ENCODE data around the gene BNIPL.

The BNIPL gene

GRCh38 chr1:151070474-151071276 is 34.3 kb downstream of the BNIPL start, which contains the start of gene GABPB2:
Gene GABPB2, plus strand, starts transcription at chr1:151070761. Its CDS starts 17,429 bp downstream, at chr1:151088190.
- peak within 1 kb of the TSS; percentile 97 for H2AFZ ChIP-seq (ENCODE audit: low read depth, low read length)
- peak within 1 kb of the TSS; percentile 85 to 93 for H3K14ac ChIP-seq (ENCODE audit: low read length in 2 of 2)
- peaks cover 4% of the 10 kb centered on the region for H3K79me1 ChIP-seq (replicated peaks; ENCODE audit: low read length, poor library complexity, severe bottlenecking)
- H3K27me3 ChIP-seq (ENCODE audit: control insufficient read depth in 1 of 2, insufficient read depth in 1 of 2, low read length in 2 of 2): no peaks in the 10 kb centered on the region
- under 1% methylated on average over 43 of the region's 50 CpGs for WGBS
- no peaks in the 10 kb centered on the region for H3K9me3 ChIP-seq (ENCODE audit: control insufficient read depth, low read length)
- peak within 1 kb of the TSS; percentile 91 for H3K27ac ChIP-seq (ENCODE audit: low read length, poor library complexity, severe bottlenecking)
- peak within 1 kb of the TSS; percentile 71 for H2BK5ac ChIP-seq (ENCODE audit: low read depth, low read length, poor library complexity, severe bottlenecking)
- peak within 1 kb of the TSS; percentile 96 for H4K91ac ChIP-seq (ENCODE audit: low read length)
- peak within 1 kb of the TSS; percentile 99 for H4K8ac ChIP-seq (ENCODE audit: low read length)
- peak within 1 kb of the TSS; percentile 95 for H3K9ac ChIP-seq (ENCODE audit: low read length)
- DNase-seq: peak; percentile 97
- no peak within 1 kb of the TSS for H2AK5ac ChIP-seq (ENCODE audit: low read length, severe bottlenecking)
- H2BK12ac ChIP-seq (ENCODE audit: low read length in 2 of 2): peak within 1 kb of the TSS in 1 of 2 experiments; percentile 15
- peak within 1 kb of the TSS in 1 of 2 experiments; percentile 85 for H3K23ac ChIP-seq (ENCODE audit: low read length in 2 of 2)
- H3K18ac ChIP-seq (ENCODE audit: low read depth in 1 of 2, low read length in 2 of 2): peak within 1 kb of the TSS; percentile 97 to 98
- H3K4me3 ChIP-seq (ENCODE audit: insufficient read depth in 1 of 2, low read depth in 1 of 2, low read length in 2 of 2): peak within 1 kb of the TSS; percentile 58 to 92
- peak within 1 kb of the TSS; percentile 80 to 93 for H3K4ac ChIP-seq (ENCODE audit: low read depth in 1 of 2, low read length in 2 of 2)
- H3K4me2 ChIP-seq (ENCODE audit: low read length, poor library complexity, severe bottlenecking): peak within 1 kb of the TSS; percentile 9
- H3K4me1 ChIP-seq (ENCODE audit: control insufficient read depth, insufficient read depth, low read depth, low read length): peaks cover 4% of the 10 kb centered on the region
- H2BK120ac ChIP-seq (ENCODE audit: low read depth, low read length): peak within 1 kb of the TSS; percentile 77
- H2BK15ac ChIP-seq (ENCODE audit: low read depth, poor library complexity, severe bottlenecking): peak within 1 kb of the TSS; percentile 44
- peaks cover 19 to 31% of the 10 kb centered on the region in 2 experiments for H3K36me3 ChIP-seq (ENCODE audit: control insufficient read depth in 1 of 2, insufficient read depth in 2 of 2, low read depth in 1 of 2, low read length in 2 of 2)

DNA sequence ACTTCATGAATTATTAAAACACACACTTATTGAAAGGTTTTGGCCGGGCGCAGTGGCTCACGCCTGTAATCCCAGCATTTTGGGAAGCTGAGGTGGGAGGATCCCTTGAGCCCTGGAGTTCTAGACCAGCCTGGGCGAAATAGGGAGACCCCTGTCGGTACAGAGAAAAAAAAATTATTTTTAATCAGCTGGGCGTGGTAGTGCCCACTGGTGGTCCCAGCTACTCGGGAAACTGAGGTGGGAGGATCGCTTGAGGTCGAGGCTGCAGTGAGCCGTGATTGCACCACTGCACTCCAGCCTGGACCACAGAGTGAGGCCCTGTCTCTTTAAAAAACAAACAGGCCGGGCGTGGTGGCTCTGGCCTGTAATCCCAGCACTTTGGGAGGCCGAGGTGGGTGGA is 35.8 kb downstream of the BNIPL start:
- no peak overlapping the region for H3K4me3 ChIP-seq (ENCODE audit: insufficient read depth in 1 of 2, low read depth in 1 of 2, low read length in 2 of 2)
- H3K9me3 ChIP-seq (ENCODE audit: control insufficient read depth, low read length): no peaks in the 10 kb centered on the region
- H3K18ac ChIP-seq (ENCODE audit: low read depth in 1 of 2, low read length in 2 of 2): no peak overlapping the region
- WGBS: 90% methylated on average over 13 of the region's 13 CpGs
- no peaks in the 10 kb centered on the region for H3K27me3 ChIP-seq (ENCODE audit: control insufficient read depth in 1 of 2, insufficient read depth in 1 of 2, low read length in 2 of 2)
- no peak overlapping the region for H2BK15ac ChIP-seq (ENCODE audit: low read depth, poor library complexity, severe bottlenecking)
- peaks cover 4% of the 10 kb centered on the region for H3K4me1 ChIP-seq (ENCODE audit: control insufficient read depth, insufficient read depth, low read depth, low read length)
- no peak overlapping the region for H3K4me2 ChIP-seq (ENCODE audit: low read length, poor library complexity, severe bottlenecking)
- H3K23ac ChIP-seq (ENCODE audit: low read length in 2 of 2): no peak overlapping the region
- H2BK12ac ChIP-seq (ENCODE audit: low read length in 2 of 2): no peak overlapping the region
- H2BK5ac ChIP-seq (ENCODE audit: low read depth, low read length, poor library complexity, severe bottlenecking): no peak overlapping the region
- H4K8ac ChIP-seq (ENCODE audit: low read length): no peak overlapping the region
- no peak overlapping the region for H4K91ac ChIP-seq (ENCODE audit: low read length)
- no peak overlapping the region for H3K27ac ChIP-seq (ENCODE audit: low read length, poor library complexity, severe bottlenecking)
- H2BK120ac ChIP-seq (ENCODE audit: low read depth, low read length): no peak overlapping the region
- no peak overlapping the region for H2AFZ ChIP-seq (ENCODE audit: low read depth, low read length)
- H3K79me1 ChIP-seq (replicated peaks; ENCODE audit: low read length, poor library complexity, severe bottlenecking): no peaks in the 10 kb centered on the region
- peaks cover 11 to 23% of the 10 kb centered on the region in 2 experiments for H3K36me3 ChIP-seq (ENCODE audit: control insufficient read depth in 1 of 2, insufficient read depth in 2 of 2, low read depth in 1 of 2, low read length in 2 of 2)
- H3K4ac ChIP-seq (ENCODE audit: low read depth in 1 of 2, low read length in 2 of 2): no peak overlapping the region
- no peak overlapping the region for H3K14ac ChIP-seq (ENCODE audit: low read length in 2 of 2)
- no peak for DNase-seq
- no peak overlapping the region for H2AK5ac ChIP-seq (ENCODE audit: low read length, severe bottlenecking)
- no peak overlapping the region for H3K9ac ChIP-seq (ENCODE audit: low read length)

GRCh38 chr1:151085953-151086559 is 49.7 kb downstream of the BNIPL start:
- H2BK120ac ChIP-seq (ENCODE audit: low read depth, low read length): no peak overlapping the region
- no peak overlapping the region for H2BK12ac ChIP-seq (ENCODE audit: low read length in 2 of 2)
- H3K23ac ChIP-seq (ENCODE audit: low read length in 2 of 2): no peak overlapping the region
- H3K9me3 ChIP-seq (ENCODE audit: control insufficient read depth, low read length): no peaks in the 10 kb centered on the region
- H4K8ac ChIP-seq (ENCODE audit: low read length): no peak overlapping the region
- no peak overlapping the region for H3K4ac ChIP-seq (ENCODE audit: low read depth in 1 of 2, low read length in 2 of 2)
- H2BK5ac ChIP-seq (ENCODE audit: low read depth, low read length, poor library complexity, severe bottlenecking): no peak overlapping the region
- H3K14ac ChIP-seq (ENCODE audit: low read length in 2 of 2): no peak overlapping the region
- DNase-seq: no peak
- no peak overlapping the region for H2BK15ac ChIP-seq (ENCODE audit: low read depth, poor library complexity, severe bottlenecking)
- no peaks in the 10 kb centered on the region for H3K4me1 ChIP-seq (ENCODE audit: control insufficient read depth, insufficient read depth, low read depth, low read length)
- no peak overlapping the region for H3K9ac ChIP-seq (ENCODE audit: low read length)
- 90% methylated on average over 2 of the region's 4 CpGs for WGBS
- H3K4me2 ChIP-seq (ENCODE audit: low read length, poor library complexity, severe bottlenecking): no peak overlapping the region
- no peak overlapping the region for H4K91ac ChIP-seq (ENCODE audit: low read length)
- no peak overlapping the region for H2AK5ac ChIP-seq (ENCODE audit: low read length, severe bottlenecking)
- H3K18ac ChIP-seq (ENCODE audit: low read depth in 1 of 2, low read length in 2 of 2): no peak overlapping the region
- H2AFZ ChIP-seq (ENCODE audit: low read depth, low read length): no peak overlapping the region
- H3K79me1 ChIP-seq (replicated peaks; ENCODE audit: low read length, poor library complexity, severe bottlenecking): no peaks in the 10 kb centered on the region
- H3K27ac ChIP-seq (ENCODE audit: low read length, poor library complexity, severe bottlenecking): no peak overlapping the region
- peaks cover 0 to 4% of the 10 kb centered on the region in 2 experiments for H3K36me3 ChIP-seq (ENCODE audit: control insufficient read depth in 1 of 2, insufficient read depth in 2 of 2, low read depth in 1 of 2, low read length in 2 of 2)
- no peaks in the 10 kb centered on the region for H3K27me3 ChIP-seq (ENCODE audit: control insufficient read depth in 1 of 2, insufficient read depth in 1 of 2, low read length in 2 of 2)
- no peak overlapping the region for H3K4me3 ChIP-seq (ENCODE audit: insufficient read depth in 1 of 2, low read depth in 1 of 2, low read length in 2 of 2)

All from mesenchymal stem cell (in vitro differentiated cells and primary cell).